Left lung (tissue), 10 donors: Measurements from ENCODE around the gene CLDN19. TPM values are rescaled to one million over a fixed set of nuclear protein-coding genes. Genes with fewer than 3 reads are reported as not detected.

Source experiments
- ATAC-seq: fragments of 200-7000 bp; cut with Tn5 transposase; one replicate; pipeline ENCODE4 v1.9.1; 2020; ENCODE audit warnings: moderate library complexity
- DNase-seq, 4 donors: peaks; one replicate each; pipeline ENCODE4 v3.0.0-alpha.2; 2013 to 2020
- H3K27ac ChIP-seq, 2 donors: fragments of 200-600 bp; sonication (generic) in 1 of 2; one replicate each; pipeline versions ENCODE4 v1.5.0 to v1.8.0; 2020 to 2021
- H3K27me3 ChIP-seq, 2 donors: fragments of 200-600 bp; sonication (generic) in 1 of 2; one replicate each; pipeline versions ENCODE4 v1.5.0 to v1.8.0; 2020 to 2021
- H3K36me3 ChIP-seq, 2 donors: fragments of 200-600 bp; sonication (generic) in 1 of 2; one replicate each; pipeline versions ENCODE4 v1.5.0 to v1.8.0; 2020 to 2021
- H3K4me1 ChIP-seq, 2 donors: fragments of 200-600 bp; one replicate each; pipeline ENCODE4 v1.8.0; 2021
- H3K4me3 ChIP-seq, 2 donors: fragments of 200-600 bp; sonication (generic) in 1 of 2; one replicate each; pipeline versions ENCODE4 v1.5.0 to v1.8.0; 2020 to 2021; ENCODE audit warnings: mild to moderate bottlenecking in 1 of 2
- H3K9me3 ChIP-seq, 2 donors: fragments of 200-600 bp; sonication (generic) in 1 of 2; one replicate each; pipeline versions ENCODE4 v1.5.0 to v1.8.0; 2020 to 2021
- intact Hi-C, 2 donors: fragments of 100-400 bp; cut with DNase I; formaldehyde crosslinking; loops; one replicate each; pipeline versions ENCODE4 v1.11.2 to v1.14.2; 2022
- polyA plus RNA-seq, 6 donors: library from polyadenylated mRNA; unstranded; fragments of 120-200 nt; gene quantifications; one replicate each; pipeline ENCODE4 v1.2.1, GENCODE V29; 2013; ENCODE audit not compliant: insufficient read length in 6 of 6
- total RNA-seq, 2 donors: library from RNA; stranded (reverse); fragmentation: NEBNext Ultra II Directional; extraction: Animal tissue kit (Norgen Biotek cat#: 25700); gene quantifications; one replicate each; pipeline ENCODE4 v1.2.1, GENCODE V29; 2021
- TF ChIP-seq, protein P1 (sequence below), 2 donors: fragments of 200-600 bp; sonication (generic) in 1 of 2; IDR thresholded peaks; one replicate each; pipeline versions ENCODE4 v1.5.0 to v1.8.0; 2021; ENCODE audit warnings: antibody characterized with exemption in 2 of 2
- donor health status: DM: no; HTN: yes; CAD: no.
- donor health status: DM: no; HTN: no; CAD: no.

The CLDN19 gene
- total and polyA plus RNA-seq, 8 donors: 16.5 to 24.1 (median 21.0) TPM; not detected in 2

DNA sequence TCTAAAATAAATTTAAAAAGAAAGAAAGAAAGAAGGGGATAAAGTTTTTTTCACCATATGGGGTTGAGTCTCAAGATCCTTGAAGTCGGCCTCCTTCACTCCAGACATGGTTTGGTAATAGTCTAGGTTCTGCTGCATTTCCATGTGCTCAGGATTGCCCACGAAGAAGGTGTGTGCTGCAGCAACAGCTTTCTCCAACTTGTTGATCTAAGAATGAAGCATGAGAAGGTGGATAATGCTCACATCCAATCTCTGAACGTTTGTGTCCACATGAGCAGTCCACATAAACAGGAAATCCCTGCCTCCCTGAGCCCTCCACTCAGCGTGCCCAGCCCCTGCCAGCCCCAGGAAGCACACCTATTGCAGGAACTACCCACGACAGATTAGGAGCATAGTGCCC is 22.2 kb upstream of the CLDN19 start:
- intact Hi-C loops: no loop called here
- peaks cover 4 to 52% of the 10 kb centered on the region in 2 donors for H3K36me3 ChIP-seq
- TF ChIP-seq, protein P1, sequence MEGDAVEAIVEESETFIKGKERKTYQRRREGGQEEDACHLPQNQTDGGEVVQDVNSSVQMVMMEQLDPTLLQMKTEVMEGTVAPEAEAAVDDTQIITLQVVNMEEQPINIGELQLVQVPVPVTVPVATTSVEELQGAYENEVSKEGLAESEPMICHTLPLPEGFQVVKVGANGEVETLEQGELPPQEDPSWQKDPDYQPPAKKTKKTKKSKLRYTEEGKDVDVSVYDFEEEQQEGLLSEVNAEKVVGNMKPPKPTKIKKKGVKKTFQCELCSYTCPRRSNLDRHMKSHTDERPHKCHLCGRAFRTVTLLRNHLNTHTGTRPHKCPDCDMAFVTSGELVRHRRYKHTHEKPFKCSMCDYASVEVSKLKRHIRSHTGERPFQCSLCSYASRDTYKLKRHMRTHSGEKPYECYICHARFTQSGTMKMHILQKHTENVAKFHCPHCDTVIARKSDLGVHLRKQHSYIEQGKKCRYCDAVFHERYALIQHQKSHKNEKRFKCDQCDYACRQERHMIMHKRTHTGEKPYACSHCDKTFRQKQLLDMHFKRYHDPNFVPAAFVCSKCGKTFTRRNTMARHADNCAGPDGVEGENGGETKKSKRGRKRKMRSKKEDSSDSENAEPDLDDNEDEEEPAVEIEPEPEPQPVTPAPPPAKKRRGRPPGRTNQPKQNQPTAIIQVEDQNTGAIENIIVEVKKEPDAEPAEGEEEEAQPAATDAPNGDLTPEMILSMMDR (IDR thresholded peaks at IDR 0.05): no peak
- no peaks in the 10 kb centered on the region for H3K9me3 ChIP-seq
- H3K27ac ChIP-seq: no peak overlapping the region
- H3K4me3 ChIP-seq: no peak overlapping the region
- peaks cover 9 to 30% of the 10 kb centered on the region in 2 donors for H3K4me1 ChIP-seq
- DNase-seq (no peak), ATAC-seq (no peak)
- no peaks in the 10 kb centered on the region for H3K27me3 ChIP-seq

DNA sequence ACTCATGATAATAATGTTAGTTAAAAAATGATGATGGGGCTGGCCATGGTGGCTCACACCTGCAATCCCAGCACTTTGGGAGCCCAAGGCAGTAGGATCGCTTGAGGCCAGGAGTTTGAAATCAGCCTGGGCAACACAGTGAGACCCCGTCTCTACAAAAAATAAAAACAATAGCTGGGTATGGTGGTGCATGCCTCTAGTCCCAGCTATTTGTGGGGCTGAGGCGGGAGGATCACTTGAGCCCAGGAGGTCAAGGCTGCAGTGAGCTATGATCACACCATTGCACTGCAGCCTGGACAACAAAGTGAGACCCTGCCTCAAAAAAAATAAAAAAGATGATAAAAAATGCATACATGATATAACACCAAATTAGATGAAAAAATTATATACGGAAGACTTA is 21.5 kb upstream of the CLDN19 start:
- no peak overlapping the region for H3K4me3 ChIP-seq
- no peak for DNase-seq
- peaks cover 9 to 30% of the 10 kb centered on the region in 2 donors for H3K4me1 ChIP-seq
- H3K9me3 ChIP-seq: no peaks in the 10 kb centered on the region
- H3K36me3 ChIP-seq: peaks cover 4 to 56% of the 10 kb centered on the region in 2 donors
- H3K27me3 ChIP-seq: no peaks in the 10 kb centered on the region
- no peak for ATAC-seq
- intact Hi-C loops: no loop called here
- no peak overlapping the region for H3K27ac ChIP-seq
- TF ChIP-seq, protein P1 (IDR thresholded peaks at IDR 0.05): no peak

DNA sequence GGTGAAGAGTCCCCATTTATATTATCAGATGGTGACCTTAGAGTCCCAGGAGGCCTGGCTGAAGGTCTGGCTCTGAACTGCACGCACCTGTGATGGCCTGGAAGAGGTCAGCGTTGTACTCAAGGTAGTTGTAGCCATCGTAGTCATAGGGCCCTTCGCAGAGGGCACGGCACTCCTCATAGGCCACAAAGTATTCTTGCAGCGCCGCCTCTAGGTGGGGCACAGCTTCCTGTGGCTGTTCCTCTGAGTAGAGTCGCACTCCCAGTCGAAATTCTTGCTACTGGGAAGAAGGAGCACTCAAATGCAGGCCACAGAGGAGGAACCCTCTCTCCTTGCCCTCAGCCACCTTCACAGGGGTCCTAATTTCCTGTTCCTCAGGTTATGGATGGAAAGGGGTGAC is 19.1 kb upstream of the CLDN19 start:
- no peak for ATAC-seq
- H3K27ac ChIP-seq: no peak overlapping the region
- peaks cover 0 to 8% of the 10 kb centered on the region in 2 donors for H3K4me1 ChIP-seq
- TF ChIP-seq, protein P1 (IDR thresholded peaks at IDR 0.05): no peak
- H3K4me3 ChIP-seq: no peak overlapping the region
- no peaks in the 10 kb centered on the region for H3K27me3 ChIP-seq
- intact Hi-C loops: no loop called here
- no peak for DNase-seq
- H3K9me3 ChIP-seq: no peaks in the 10 kb centered on the region
- H3K36me3 ChIP-seq: peaks cover 4 to 80% of the 10 kb centered on the region in 2 donors

DNA sequence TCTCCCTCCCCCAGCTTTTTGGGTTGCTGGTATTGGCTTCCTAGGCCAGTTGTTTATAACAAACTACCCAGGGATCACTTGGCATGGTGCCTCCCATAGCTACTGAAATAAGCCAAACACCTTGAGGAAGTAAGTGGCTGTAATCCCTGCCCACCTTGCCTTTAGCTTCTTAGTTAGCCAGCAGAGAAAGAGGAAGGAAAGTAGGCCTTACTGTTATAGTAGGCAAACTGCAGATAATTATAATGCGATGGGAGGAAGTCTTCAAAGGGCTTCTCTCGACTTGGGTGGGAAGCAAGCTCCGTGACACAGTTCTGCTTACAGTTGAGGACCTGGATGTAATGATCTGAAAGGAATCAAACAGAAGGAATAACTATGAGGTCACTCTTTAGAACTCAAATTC is 18.6 kb upstream of the CLDN19 start:
- TF ChIP-seq, protein P1 (IDR thresholded peaks at IDR 0.05): no peak
- Histone ChIP-seq H3K27me3 (no peaks in the 10 kb centered on the region), H3K27ac (no peak overlapping the region), H3K4me3 (no peak overlapping the region), H3K9me3 (no peaks in the 10 kb centered on the region), H3K36me3 (peaks cover 4 to 85% of the 10 kb centered on the region in 2 donors), H3K4me1 (peaks cover 0 to 7% of the 10 kb centered on the region in 2 donors)
- DNase-seq: no peak
- ATAC-seq: no peak
- intact Hi-C loops: no loop called here

DNA sequence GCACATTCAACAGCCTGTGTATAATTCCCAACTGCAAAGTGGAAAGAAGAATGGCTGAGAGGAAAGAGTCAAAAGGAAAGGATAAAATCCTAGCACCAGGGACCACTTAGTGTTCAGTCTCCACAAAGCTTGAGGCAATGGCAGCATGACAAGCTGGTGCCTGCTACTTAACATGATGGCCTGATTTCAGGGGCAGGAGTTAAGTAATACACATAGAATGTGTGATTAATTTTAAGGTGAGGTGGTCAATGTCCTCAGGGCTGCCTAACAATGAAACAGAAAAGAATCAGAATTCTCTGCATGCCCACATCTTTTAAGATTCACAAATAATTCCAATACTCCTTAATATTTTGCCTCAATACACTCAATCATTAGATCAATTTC is 17.8 kb upstream of the CLDN19 start:
- no peak overlapping the region for H3K4me3 ChIP-seq
- no peak overlapping the region for H3K27ac ChIP-seq
- no peaks in the 10 kb centered on the region for H3K9me3 ChIP-seq
- DNase-seq (no peak), ATAC-seq (no peak)
- H3K36me3 ChIP-seq: peaks cover 4 to 92% of the 10 kb centered on the region in 2 donors
- TF ChIP-seq, protein P1 (IDR thresholded peaks at IDR 0.05): no peak
- peaks cover 0 to 7% of the 10 kb centered on the region in 2 donors for H3K4me1 ChIP-seq
- intact Hi-C loops: no loop called here
- no peaks in the 10 kb centered on the region for H3K27me3 ChIP-seq
